Nephron (organoid): ENCODE results near the gene SLC5A12.

Source experiments
- H3K27ac Mint-ChIP-seq, 3 experiments: 2 replicates each; pipeline ENCODE4 v1.8.0; 2020; ENCODE audit warnings: mixed read lengths in 3 of 3, mild to moderate bottlenecking in 2 of 3, moderate library complexity in 1 of 3
- H3K27me3 Mint-ChIP-seq: 2 replicates; pipeline ENCODE4 v1.8.0; 2021; ENCODE audit warnings: low read depth, mild to moderate bottlenecking, moderate library complexity, mixed read lengths
- H3K36me3 Mint-ChIP-seq: 2 replicates; pipeline ENCODE4 v1.8.0; 2020; ENCODE audit warnings: low read depth, mixed read lengths
- H3K4me1 Mint-ChIP-seq: 2 replicates; pipeline ENCODE4 v1.8.0; 2020; ENCODE audit warnings: mixed read lengths
- H3K4me3 Mint-ChIP-seq, 3 experiments: 2 replicates each; pipeline ENCODE4 v1.8.0; 2020; ENCODE audit warnings: mild to moderate bottlenecking in 3 of 3, mixed read lengths in 3 of 3, moderate library complexity in 2 of 3
- H3K9me3 Mint-ChIP-seq: 2 replicates; pipeline ENCODE4 v1.8.0; 2020; ENCODE audit warnings: mixed read lengths
- TF ChIP-seq, protein P1 (sequence below), 3 experiments: fragments of 200-600 bp; sonication (generic); IDR thresholded peaks; one replicate each; pipeline ENCODE4 v1.5.0; 2021; ENCODE audit warnings: antibody characterized with exemption in 3 of 3; ENCODE audit not compliant: unreplicated experiment in 3 of 3

SLC5A12 gene

DNA sequence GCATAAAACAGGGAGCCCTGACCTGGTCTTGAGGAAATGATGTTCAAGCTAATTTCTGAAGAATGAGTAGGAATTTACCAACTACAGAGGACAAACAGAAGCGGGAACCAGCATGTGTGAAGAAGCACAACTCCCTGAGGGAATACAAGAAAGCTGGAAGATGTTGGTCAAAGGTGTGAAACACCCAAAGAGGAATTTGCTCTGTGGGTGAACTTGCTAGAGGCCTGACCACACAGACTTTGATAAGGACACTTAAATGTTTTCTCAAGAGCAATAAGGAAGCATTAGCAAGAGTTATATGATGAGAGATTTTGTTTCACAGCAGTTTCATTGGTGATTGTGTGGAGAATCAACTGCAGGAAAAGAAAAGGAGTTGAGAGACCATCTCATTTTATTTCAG is 17.6 kb downstream of the SLC5A12 start:
- H3K27ac Mint-ChIP-seq: peak overlapping the region in 2 of 3 experiments; percentile 35 to 66
- no peaks in the 10 kb centered on the region for H3K36me3 Mint-ChIP-seq
- H3K9me3 Mint-ChIP-seq: no peaks in the 10 kb centered on the region
- H3K27me3 Mint-ChIP-seq: no peaks in the 10 kb centered on the region
- H3K4me3 Mint-ChIP-seq: no peak overlapping the region
- TF ChIP-seq, protein P1, sequence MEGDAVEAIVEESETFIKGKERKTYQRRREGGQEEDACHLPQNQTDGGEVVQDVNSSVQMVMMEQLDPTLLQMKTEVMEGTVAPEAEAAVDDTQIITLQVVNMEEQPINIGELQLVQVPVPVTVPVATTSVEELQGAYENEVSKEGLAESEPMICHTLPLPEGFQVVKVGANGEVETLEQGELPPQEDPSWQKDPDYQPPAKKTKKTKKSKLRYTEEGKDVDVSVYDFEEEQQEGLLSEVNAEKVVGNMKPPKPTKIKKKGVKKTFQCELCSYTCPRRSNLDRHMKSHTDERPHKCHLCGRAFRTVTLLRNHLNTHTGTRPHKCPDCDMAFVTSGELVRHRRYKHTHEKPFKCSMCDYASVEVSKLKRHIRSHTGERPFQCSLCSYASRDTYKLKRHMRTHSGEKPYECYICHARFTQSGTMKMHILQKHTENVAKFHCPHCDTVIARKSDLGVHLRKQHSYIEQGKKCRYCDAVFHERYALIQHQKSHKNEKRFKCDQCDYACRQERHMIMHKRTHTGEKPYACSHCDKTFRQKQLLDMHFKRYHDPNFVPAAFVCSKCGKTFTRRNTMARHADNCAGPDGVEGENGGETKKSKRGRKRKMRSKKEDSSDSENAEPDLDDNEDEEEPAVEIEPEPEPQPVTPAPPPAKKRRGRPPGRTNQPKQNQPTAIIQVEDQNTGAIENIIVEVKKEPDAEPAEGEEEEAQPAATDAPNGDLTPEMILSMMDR (IDR thresholded peaks at IDR 0.05; ENCODE audit: unreplicated experiment in 3 of 3): no peak
- H3K4me1 Mint-ChIP-seq: peaks cover 30% of the 10 kb centered on the region

DNA sequence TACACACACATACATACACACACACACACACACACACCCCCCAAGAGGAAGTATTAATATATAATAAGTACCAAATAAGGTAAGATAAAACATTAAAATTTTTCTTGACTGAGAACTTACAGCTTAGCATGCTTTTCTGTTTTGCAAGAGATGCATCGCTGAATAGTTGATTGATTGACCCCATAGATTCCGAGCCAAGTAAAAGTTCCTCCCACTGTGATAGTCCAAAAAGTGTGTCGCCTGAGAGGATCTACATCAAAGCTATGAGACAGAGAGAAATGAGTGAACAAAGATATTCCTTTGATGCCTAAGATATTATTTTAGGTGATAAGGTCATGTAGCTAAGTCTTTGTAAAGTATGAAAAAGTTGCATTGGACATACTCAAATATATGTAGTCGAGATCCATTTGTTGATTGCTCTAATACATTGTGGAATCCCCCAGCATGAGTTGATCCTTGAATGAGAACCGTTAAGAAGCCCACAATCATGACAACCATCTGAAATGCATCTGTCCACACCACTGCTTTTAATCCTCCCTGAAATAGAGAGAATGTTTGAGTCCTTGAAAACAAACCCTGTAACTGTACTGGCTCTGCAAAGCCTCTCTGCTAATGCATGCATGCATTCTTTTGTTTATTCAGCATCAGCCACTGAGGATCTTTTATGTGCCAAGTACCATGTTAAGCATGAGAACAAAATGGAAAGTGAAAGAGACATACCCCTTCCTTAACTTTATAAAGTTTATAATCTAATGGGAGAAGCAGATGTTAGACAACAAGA is 18.3 kb downstream of the SLC5A12 start:
- Mint-ChIP-seq H3K27me3 (no peaks in the 10 kb centered on the region), H3K4me1 (peaks cover 30% of the 10 kb centered on the region), H3K9me3 (no peaks in the 10 kb centered on the region), H3K27ac (peak overlapping the region; percentile 35 to 66 (median 50)), H3K4me3 (no peak overlapping the region), H3K36me3 (no peaks in the 10 kb centered on the region)
- TF ChIP-seq, protein P1 (IDR thresholded peaks at IDR 0.05; ENCODE audit: unreplicated experiment in 3 of 3): no peak

DNA sequence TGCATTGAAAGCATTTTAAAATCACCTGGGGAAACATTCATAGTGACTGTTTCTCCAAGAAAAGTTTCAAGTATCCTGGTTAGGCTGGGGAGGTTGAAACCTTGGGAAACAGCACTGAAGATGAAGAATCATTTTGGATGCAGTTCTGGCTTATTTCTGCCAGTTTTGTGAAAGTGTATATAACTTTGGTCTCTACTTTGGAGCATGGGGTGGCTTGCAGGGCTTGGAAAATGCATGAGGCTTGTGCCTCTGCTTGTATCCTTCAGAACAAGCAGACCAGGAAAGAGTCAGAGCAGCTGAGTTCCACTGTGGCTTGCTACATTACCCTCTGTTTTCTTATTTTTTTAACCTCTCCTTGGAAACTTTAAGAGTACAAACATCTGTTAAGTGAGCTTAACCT is 19.5 kb downstream of the SLC5A12 start:
- peak overlapping the region; percentile 51 to 91 (median 66) for H3K27ac Mint-ChIP-seq
- H3K27me3 Mint-ChIP-seq: no peaks in the 10 kb centered on the region
- peaks cover 30% of the 10 kb centered on the region for H3K4me1 Mint-ChIP-seq
- H3K9me3 Mint-ChIP-seq: no peaks in the 10 kb centered on the region
- H3K36me3 Mint-ChIP-seq: no peaks in the 10 kb centered on the region
- TF ChIP-seq, protein P1 (IDR thresholded peaks at IDR 0.05; ENCODE audit: unreplicated experiment in 3 of 3): no peak
- no peak overlapping the region for H3K4me3 Mint-ChIP-seq

DNA sequence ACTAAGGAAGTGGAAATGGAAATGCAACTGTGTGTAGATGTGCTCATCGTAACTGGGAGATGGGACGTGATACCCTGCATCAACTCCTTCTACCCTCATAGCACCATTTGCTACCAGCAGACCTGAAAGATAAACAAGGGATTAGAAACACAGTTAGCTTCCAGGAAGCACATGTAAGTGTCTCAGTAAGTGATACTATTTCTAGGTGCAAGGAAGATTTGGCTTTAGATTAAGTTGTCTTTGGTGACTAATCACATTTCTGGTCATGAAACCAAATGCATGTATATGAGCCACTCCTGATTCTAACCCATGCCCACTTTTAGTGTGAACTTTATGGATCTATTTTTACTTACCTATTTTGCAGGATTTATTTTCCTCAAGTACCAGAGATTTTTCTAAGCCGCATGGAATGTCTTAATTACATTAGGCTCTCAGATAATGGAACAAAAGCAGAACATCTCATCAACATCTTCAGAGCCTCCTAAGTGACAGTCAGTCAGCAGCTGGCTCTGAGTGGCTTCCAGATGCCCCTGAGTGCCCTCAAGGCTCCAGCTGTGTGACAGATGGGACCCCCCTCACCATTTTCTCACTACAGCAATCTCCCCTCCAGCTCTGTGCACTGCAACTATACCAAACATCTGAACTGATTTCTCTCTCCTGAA is 21.2 kb downstream of the SLC5A12 start:
- no peaks in the 10 kb centered on the region for H3K27me3 Mint-ChIP-seq
- no peak overlapping the region for H3K4me3 Mint-ChIP-seq
- TF ChIP-seq, protein P1 (IDR thresholded peaks at IDR 0.05; ENCODE audit: unreplicated experiment in 3 of 3): no peak
- peak overlapping the region in 2 of 3 experiments; percentile 24 to 30 for H3K27ac Mint-ChIP-seq
- H3K36me3 Mint-ChIP-seq: no peaks in the 10 kb centered on the region
- H3K9me3 Mint-ChIP-seq: no peaks in the 10 kb centered on the region
- peaks cover 30% of the 10 kb centered on the region for H3K4me1 Mint-ChIP-seq

- Mint-ChIP-seq H3K36me3 (no peaks in the 10 kb centered on the region), H3K27ac (no peak overlapping the region), H3K9me3 (no peaks in the 10 kb centered on the region), H3K4me3 (no peak overlapping the region), H3K4me1 (peaks cover 18% of the 10 kb centered on the region), H3K27me3 (no peaks in the 10 kb centered on the region)
- TF ChIP-seq, protein P1 (IDR thresholded peaks at IDR 0.05; ENCODE audit: unreplicated experiment in 3 of 3): no peak
These were observed 23.6 kb downstream of the SLC5A12 start for GRCh38 chr11:26698224-26698623.
